ENCODE measurements around the gene DENND1A. TPM values are rescaled to one million over a fixed set of nuclear protein-coding genes. Genes with fewer than 3 reads are reported as not detected.

Gene DENND1A
- total RNA-seq, 1 experiment from 2014 or later = 29.7 TPM

DNA sequence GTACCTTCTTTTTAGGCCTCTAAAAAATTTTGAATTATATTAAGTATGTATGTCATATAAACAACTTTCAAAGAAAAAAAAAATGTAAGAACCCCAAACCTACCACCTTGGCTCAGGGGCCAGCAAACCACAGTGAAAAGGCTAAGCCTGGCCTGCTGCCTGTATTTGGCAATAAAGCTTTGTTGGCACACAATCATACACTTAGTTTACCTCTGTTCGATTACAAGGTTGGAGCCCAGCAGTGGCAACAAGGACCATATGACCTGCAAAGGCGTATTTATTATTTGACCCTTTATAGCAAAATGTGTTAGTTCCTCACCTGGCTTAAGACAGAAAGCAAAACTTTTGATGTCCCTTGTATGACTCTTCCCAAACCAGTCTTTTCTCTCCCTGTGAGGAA lies 282.8 kb downstream of the DENND1A start:
- Histone ChIP-seq H3K9me3 (ENCODE audit: low read length) (no peaks in the 10 kb centered on the region), H3K9me2 (replicated peaks; ENCODE audit: low read length) (no peaks in the 10 kb centered on the region), H4K20me1 (ENCODE audit: low read length) (no peaks in the 10 kb centered on the region), H3F3A (ENCODE audit: low read length, unreplicated experiment) (no peaks in the 10 kb centered on the region), H3K4me1 (ENCODE audit: insufficient read depth, low read length) (no peaks in the 10 kb centered on the region), H2AFZ (ENCODE audit: low read length) (no peak overlapping the region), H3K79me2 (ENCODE audit: low read length) (no peaks in the 10 kb centered on the region), H3K4me2 (ENCODE audit: low read length) (no peak overlapping the region), H3K4me3 (ENCODE audit: low read length) (no peak overlapping the region), H3K27ac (ENCODE audit: low read length) (no peak overlapping the region), H3K27me3 (ENCODE audit: low read length) (no peaks in the 10 kb centered on the region), H3K9ac (ENCODE audit: low read length) (no peak overlapping the region), H3K36me3 (ENCODE audit: low read depth, low read length) (no peaks in the 10 kb centered on the region; the same call in 1 of the 2 replicates)
- ATAC-seq (no peak), DNase-seq (no peak)
- no peak for TF ChIP-seq EZH2 (IDR thresholded peaks at IDR 0.05; ENCODE audit: low read length, unreplicated experiment)
- TF ChIP-seq, protein P1, sequence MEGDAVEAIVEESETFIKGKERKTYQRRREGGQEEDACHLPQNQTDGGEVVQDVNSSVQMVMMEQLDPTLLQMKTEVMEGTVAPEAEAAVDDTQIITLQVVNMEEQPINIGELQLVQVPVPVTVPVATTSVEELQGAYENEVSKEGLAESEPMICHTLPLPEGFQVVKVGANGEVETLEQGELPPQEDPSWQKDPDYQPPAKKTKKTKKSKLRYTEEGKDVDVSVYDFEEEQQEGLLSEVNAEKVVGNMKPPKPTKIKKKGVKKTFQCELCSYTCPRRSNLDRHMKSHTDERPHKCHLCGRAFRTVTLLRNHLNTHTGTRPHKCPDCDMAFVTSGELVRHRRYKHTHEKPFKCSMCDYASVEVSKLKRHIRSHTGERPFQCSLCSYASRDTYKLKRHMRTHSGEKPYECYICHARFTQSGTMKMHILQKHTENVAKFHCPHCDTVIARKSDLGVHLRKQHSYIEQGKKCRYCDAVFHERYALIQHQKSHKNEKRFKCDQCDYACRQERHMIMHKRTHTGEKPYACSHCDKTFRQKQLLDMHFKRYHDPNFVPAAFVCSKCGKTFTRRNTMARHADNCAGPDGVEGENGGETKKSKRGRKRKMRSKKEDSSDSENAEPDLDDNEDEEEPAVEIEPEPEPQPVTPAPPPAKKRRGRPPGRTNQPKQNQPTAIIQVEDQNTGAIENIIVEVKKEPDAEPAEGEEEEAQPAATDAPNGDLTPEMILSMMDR (conservative IDR thresholded peaks at IDR 0.05; ENCODE audit: low read depth, low read length) = no peak
- TF ChIP-seq EZH2phosphoT487 (IDR thresholded peaks at IDR 0.05; ENCODE audit: borderline replicate concordance, low read length) = no peak
- POLR2A ChIA-PET (ENCODE audit: unreplicated experiment) = no interaction called here
- BruUV-seq (replicated peaks) = no TSS peak
- intact Hi-C loops (cut with micrococcal nuclease) = no loop called here
- CTCF ChIA-PET = no interaction called here

DNA sequence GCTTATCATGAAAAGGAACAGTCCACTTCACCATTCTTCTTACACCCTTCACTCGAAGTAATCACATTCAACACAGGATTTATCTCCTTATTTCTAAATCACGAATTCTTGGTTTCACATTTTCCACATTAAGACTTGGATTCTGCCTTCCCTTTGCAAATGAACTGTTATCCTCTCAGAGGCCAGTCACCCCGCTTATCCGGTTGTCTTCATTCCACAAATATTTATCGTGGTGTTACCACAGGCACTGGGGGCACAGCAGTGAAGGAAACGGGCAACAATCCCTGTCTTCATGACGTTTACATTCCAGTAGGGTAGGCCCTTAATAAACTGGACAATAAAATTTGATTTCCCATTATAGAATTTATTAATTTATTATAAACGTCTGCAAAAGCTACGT lies 284.2 kb downstream of the DENND1A start:
- Histone ChIP-seq H3K36me3 (ENCODE audit: low read depth, low read length) (no peaks in the 10 kb centered on the region; the same call in 1 of the 2 replicates), H3K4me3 (ENCODE audit: low read length) (no peak overlapping the region), H3K79me2 (ENCODE audit: low read length) (no peaks in the 10 kb centered on the region), H3K27me3 (ENCODE audit: low read length) (no peaks in the 10 kb centered on the region), H3K9me2 (replicated peaks; ENCODE audit: low read length) (no peaks in the 10 kb centered on the region), H3K9me3 (ENCODE audit: low read length) (no peaks in the 10 kb centered on the region), H3K9ac (ENCODE audit: low read length) (no peak overlapping the region), H3K4me2 (ENCODE audit: low read length) (no peak overlapping the region), H2AFZ (ENCODE audit: low read length) (no peak overlapping the region), H3K4me1 (ENCODE audit: insufficient read depth, low read length) (no peaks in the 10 kb centered on the region), H4K20me1 (ENCODE audit: low read length) (no peaks in the 10 kb centered on the region), H3F3A (ENCODE audit: low read length, unreplicated experiment) (no peaks in the 10 kb centered on the region), H3K27ac (ENCODE audit: low read length) (no peak overlapping the region)
- CTCF ChIA-PET = no interaction called here
- POLR2A ChIA-PET (ENCODE audit: unreplicated experiment) = no interaction called here
- no peak for DNase-seq
- TF ChIP-seq EZH2phosphoT487 (IDR thresholded peaks at IDR 0.05; ENCODE audit: borderline replicate concordance, low read length) (no peak), EZH2 (IDR thresholded peaks at IDR 0.05; ENCODE audit: low read length, unreplicated experiment) (no peak)
- TF ChIP-seq, protein P1 (conservative IDR thresholded peaks at IDR 0.05; ENCODE audit: low read depth, low read length) = no peak
- ATAC-seq = no peak
- intact Hi-C loops (cut with micrococcal nuclease) = no loop called here
- no TSS peak for BruUV-seq (replicated peaks)

DNA sequence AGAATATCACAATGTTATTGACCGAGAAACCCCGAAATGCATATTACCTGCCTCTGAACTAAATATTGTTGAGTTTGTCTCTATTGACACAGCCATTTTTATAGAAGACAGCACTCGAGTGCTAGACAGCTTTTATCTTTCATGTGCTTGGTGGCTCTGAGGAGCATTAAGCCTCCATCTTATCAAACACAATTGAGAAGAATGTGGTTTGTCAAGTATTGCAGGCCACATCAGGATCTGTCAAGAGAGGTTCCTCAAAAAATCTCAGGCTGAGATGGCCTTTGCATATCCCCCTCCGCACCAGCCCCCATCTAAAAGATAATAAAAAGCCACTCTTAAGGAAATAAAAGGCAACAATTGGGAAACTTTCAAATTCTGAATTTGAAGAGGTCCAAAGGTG lies 284.8 kb downstream of the DENND1A start:
- intact Hi-C loops (cut with micrococcal nuclease) = no loop called here
- H3K36me3 ChIP-seq (ENCODE audit: low read depth, low read length) = no peaks in the 10 kb centered on the region; the same call in 1 of the 2 replicates
- no peak overlapping the region for H3K27ac ChIP-seq (ENCODE audit: low read length)
- no peak overlapping the region for H2AFZ ChIP-seq (ENCODE audit: low read length)
- POLR2A ChIA-PET (ENCODE audit: unreplicated experiment) = no interaction called here
- no peaks in the 10 kb centered on the region for H3F3A ChIP-seq (ENCODE audit: low read length, unreplicated experiment)
- CTCF ChIA-PET = no interaction called here
- no peaks in the 10 kb centered on the region for H3K9me2 ChIP-seq (replicated peaks; ENCODE audit: low read length)
- H3K27me3 ChIP-seq (ENCODE audit: low read length) = no peaks in the 10 kb centered on the region
- ATAC-seq = no peak
- no peaks in the 10 kb centered on the region for H3K79me2 ChIP-seq (ENCODE audit: low read length)
- no TSS peak for BruUV-seq (replicated peaks)
- no peak overlapping the region for H3K4me3 ChIP-seq (ENCODE audit: low read length)
- DNase-seq = no peak
- TF ChIP-seq, protein P1 (conservative IDR thresholded peaks at IDR 0.05; ENCODE audit: low read depth, low read length) = no peak
- TF ChIP-seq EZH2phosphoT487 (IDR thresholded peaks at IDR 0.05; ENCODE audit: borderline replicate concordance, low read length) = no peak
- H4K20me1 ChIP-seq (ENCODE audit: low read length) = no peaks in the 10 kb centered on the region
- no peaks in the 10 kb centered on the region for H3K9me3 ChIP-seq (ENCODE audit: low read length)
- no peaks in the 10 kb centered on the region for H3K4me1 ChIP-seq (ENCODE audit: insufficient read depth, low read length)
- no peak overlapping the region for H3K4me2 ChIP-seq (ENCODE audit: low read length)
- no peak overlapping the region for H3K9ac ChIP-seq (ENCODE audit: low read length)

All from PC-3 (cell line).